Gastroesophageal sphincter (tissue), 4 donors: ENCODE results near the gene VSTM4. TPM values are rescaled to one million over a fixed set of nuclear protein-coding genes. Genes with fewer than 3 reads are reported as not detected.

Experiments
- ATAC-seq: fragments of 150-250 bp; one replicate; pipeline ENCODE4 v1.9.1; 2016; ENCODE audit warnings: mild to moderate bottlenecking, moderate library complexity
- H3K27ac ChIP-seq, 4 donors: fragments of 200-600 bp; sonication (generic) in 3 of 4; 1 replicate in 3 of 4; 2 replicates in 1 of 4; pipeline ENCODE4 v1.5.1; 2016 to 2019
- H3K27me3 ChIP-seq: fragments of 200-600 bp; sonication (generic); one replicate; pipeline ENCODE4 v1.5.1; 2019
- H3K36me3 ChIP-seq, 2 donors: fragments of 200-600 bp; sonication (generic); one replicate each; pipeline ENCODE4 v1.5.1; 2019; ENCODE audit warnings: control low read depth in 1 of 2
- H3K4me1 ChIP-seq, 3 donors: fragments of 200-600 bp; sonication (generic); 1 replicate in 2 of 3; 2 replicates in 1 of 3; pipeline ENCODE4 v1.5.1; 2016 to 2019; ENCODE audit warnings: control low read depth in 2 of 3
- H3K4me3 ChIP-seq, 2 donors: fragments of 200-600 bp; sonication (generic); one replicate each; pipeline ENCODE4 v1.5.1; 2019; ENCODE audit warnings: mild to moderate bottlenecking in 1 of 2, moderate library complexity in 1 of 2
- H3K9me3 ChIP-seq, 3 donors: fragments of 200-600 bp; sonication (generic); one replicate each; pipeline ENCODE4 v1.5.1; 2017 to 2019; ENCODE audit warnings: control low read depth in 2 of 3
- EP300 ChIP-seq: sonication (generic); formaldehyde crosslinking; IDR thresholded peaks from one replicate; pipeline ENCODE4 v1.6.1; 2017; ENCODE audit warnings: antibody characterized with exemption, mild to moderate bottlenecking
- POLR2A ChIP-seq, 2 donors: fragments of 450-650 bp; IDR thresholded peaks; one replicate each; pipeline ENCODE4 v1.6.1; 2017; ENCODE audit warnings: antibody characterized with exemption in 2 of 2, mild to moderate bottlenecking in 2 of 2, moderate library complexity in 1 of 2
- POLR2AphosphoS5 ChIP-seq: sonication (generic); formaldehyde crosslinking; IDR thresholded peaks from one replicate; pipeline ENCODE4 v1.6.1; 2017; ENCODE audit warnings: antibody characterized with exemption
- WGBS, 2 donors: methylation state at CpG; one replicate each; pipeline ENCODE4 v1.1.5; 2018; ENCODE audit warnings: low coverage in 1 of 2; 5-methylcytosine and 5-hydroxymethylcytosine counted together
- total RNA-seq, 4 donors: library from RNA; depleted of rRNA; stranded (reverse); fragments of >200 nt; gene quantifications; one replicate each; pipeline ENCODE4 v1.1.0, GENCODE V29; 2016
- TF ChIP-seq, protein P1 (sequence below), 4 experiments: fragments of 200-600 bp in 2 of 4; fragments of 450-650 bp in 2 of 4; sonication (generic) in 1 of 4; IDR thresholded peaks; one replicate each; pipeline ENCODE4 v1.5.1; 2017 to 2019; ENCODE audit warnings: antibody characterized with exemption in 4 of 4, mild to moderate bottlenecking in 2 of 4, moderate library complexity in 2 of 4

VSTM4 gene
- total RNA-seq, 4 donors from 2014 or later, result 11.4 to 25.1 (median 21.9) TPM

DNA sequence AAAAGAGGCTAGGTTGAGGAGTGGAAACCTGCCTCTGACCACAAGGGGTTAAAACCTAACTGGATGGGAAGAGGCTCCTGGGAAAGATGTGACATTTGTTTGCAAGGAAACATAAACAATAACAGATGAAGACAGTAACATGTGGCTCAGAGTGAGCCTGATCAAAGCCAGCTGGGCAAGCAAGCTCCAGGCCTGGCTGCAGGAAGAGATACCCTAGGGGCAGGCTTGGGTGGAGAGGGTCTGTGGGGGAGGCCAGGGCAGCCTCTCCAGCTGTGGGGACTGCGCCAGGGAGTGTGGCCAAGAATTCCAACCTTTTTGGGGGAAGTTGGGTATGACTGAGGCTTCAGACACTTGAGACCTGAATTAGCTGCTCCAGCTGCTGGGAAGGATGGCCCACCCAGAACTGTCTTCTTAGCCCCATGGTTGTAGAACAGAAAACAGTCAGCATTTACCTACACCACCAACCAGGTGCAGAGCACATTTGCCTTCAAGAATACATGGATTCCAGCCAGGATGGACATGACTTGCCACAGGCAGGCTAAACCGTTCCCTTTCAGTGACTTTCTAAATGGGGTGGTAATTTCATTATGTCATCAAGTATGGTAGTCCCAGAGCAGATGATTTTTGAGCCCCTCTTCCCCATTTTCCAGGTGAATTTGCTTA lies 28.9 kb upstream of the VSTM4 start:
- WGBS, 2 donors, result 49% methylated on average over 2 of the region's 2 CpGs; no CpG with 5 or more reads in 1 of the 2 donors
- Histone ChIP-seq H3K4me1 (peaks cover 0 to 21% (median 4%) of the 10 kb centered on the region in 3 donors), H3K36me3 (no peaks in the 10 kb centered on the region), H3K9me3 (peaks cover 0 to 20% (median 0%) of the 10 kb centered on the region in 3 donors), H3K27me3 (no peaks in the 10 kb centered on the region), H3K27ac (no peak overlapping the region), H3K4me3 (no peak overlapping the region)
- no peak for ATAC-seq
- TF ChIP-seq, protein P1, sequence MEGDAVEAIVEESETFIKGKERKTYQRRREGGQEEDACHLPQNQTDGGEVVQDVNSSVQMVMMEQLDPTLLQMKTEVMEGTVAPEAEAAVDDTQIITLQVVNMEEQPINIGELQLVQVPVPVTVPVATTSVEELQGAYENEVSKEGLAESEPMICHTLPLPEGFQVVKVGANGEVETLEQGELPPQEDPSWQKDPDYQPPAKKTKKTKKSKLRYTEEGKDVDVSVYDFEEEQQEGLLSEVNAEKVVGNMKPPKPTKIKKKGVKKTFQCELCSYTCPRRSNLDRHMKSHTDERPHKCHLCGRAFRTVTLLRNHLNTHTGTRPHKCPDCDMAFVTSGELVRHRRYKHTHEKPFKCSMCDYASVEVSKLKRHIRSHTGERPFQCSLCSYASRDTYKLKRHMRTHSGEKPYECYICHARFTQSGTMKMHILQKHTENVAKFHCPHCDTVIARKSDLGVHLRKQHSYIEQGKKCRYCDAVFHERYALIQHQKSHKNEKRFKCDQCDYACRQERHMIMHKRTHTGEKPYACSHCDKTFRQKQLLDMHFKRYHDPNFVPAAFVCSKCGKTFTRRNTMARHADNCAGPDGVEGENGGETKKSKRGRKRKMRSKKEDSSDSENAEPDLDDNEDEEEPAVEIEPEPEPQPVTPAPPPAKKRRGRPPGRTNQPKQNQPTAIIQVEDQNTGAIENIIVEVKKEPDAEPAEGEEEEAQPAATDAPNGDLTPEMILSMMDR (IDR thresholded peaks at IDR 0.05), result no peak
- TF ChIP-seq EP300 (no peak), POLR2AphosphoS5 (no peak), POLR2A (IDR thresholded peaks at IDR 0.05) (no peak)

DNA sequence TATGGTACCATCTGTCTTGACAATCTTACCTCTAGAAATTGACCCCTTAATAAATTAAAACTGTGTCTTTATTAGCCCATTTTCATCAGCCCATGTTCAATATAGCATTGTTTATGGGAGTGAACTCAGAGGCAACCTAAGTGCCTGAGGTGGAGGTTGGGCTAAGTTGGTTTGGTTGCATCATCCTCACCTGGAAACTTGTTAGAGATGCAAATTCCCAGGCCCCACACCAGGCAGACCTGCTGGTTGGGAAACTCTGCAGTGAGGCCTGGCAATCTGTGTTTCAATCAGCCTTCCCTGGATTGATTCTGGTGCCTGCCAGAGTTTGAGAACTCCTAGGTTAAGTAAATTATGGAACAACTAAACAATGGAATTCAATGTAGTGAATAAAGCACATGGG lies 27.9 kb upstream of the VSTM4 start:
- Histone ChIP-seq H3K4me3 (no peak overlapping the region), H3K27me3 (no peaks in the 10 kb centered on the region), H3K4me1 (peaks cover 0 to 30% (median 6%) of the 10 kb centered on the region in 3 donors), H3K9me3 (peaks cover 0 to 19% (median 0%) of the 10 kb centered on the region in 3 donors), H3K36me3 (no peaks in the 10 kb centered on the region), H3K27ac (no peak overlapping the region)
- ATAC-seq, result no peak
- no peak for TF ChIP-seq POLR2AphosphoS5
- TF ChIP-seq, protein P1 (IDR thresholded peaks at IDR 0.05), result no peak
- no peak for TF ChIP-seq EP300
- no peak for TF ChIP-seq POLR2A (IDR thresholded peaks at IDR 0.05)

DNA sequence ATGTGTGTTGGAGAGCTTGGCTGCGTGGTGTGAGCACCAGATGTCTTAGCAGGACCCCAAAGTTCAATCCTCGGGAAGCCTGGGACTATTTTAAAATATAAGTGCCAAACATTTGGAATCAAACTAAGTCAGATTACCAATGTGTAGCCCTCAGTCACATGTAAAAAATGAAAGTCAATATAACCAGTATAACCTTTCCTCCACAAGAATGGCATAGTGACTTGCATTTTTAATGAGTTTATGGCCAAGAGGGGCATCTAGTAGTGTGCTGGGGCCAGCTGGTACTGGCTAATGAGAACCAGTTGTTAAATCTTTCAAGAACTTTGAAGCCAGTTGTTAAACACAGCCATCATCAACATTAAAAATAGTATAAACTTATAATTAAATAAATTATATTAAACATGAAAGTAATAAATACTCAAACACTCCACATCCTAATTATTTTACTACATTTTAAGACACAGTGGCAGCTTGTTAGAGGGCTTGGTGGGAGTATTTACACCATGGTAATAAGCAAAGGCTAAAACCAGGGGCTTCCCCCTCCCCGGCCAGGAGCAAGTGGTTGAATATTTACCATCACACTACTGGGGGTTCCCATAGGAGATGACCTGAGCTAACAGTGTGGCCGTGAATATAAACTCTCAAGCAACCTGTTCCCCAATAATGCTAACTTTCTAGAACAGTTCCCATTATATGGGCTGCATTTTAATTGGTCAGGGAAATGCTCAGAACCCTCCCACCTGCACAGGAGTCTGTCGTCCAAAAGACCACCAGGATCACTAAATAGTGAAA lies 26.4 kb upstream of the VSTM4 start:
- Histone ChIP-seq H3K27ac (no peak overlapping the region), H3K27me3 (no peaks in the 10 kb centered on the region), H3K36me3 (no peaks in the 10 kb centered on the region), H3K4me1 (peaks cover 0 to 33% (median 6%) of the 10 kb centered on the region in 3 donors), H3K4me3 (no peak overlapping the region), H3K9me3 (peaks cover 0 to 3% (median 0%) of the 10 kb centered on the region in 3 donors)
- TF ChIP-seq POLR2AphosphoS5 (no peak), POLR2A (IDR thresholded peaks at IDR 0.05) (no peak)
- TF ChIP-seq, protein P1 (IDR thresholded peaks at IDR 0.05), result no peak
- ATAC-seq, result no peak
- 54 to 71% methylated on average over 4 of the region's 5 CpGs for WGBS, 2 donors

DNA sequence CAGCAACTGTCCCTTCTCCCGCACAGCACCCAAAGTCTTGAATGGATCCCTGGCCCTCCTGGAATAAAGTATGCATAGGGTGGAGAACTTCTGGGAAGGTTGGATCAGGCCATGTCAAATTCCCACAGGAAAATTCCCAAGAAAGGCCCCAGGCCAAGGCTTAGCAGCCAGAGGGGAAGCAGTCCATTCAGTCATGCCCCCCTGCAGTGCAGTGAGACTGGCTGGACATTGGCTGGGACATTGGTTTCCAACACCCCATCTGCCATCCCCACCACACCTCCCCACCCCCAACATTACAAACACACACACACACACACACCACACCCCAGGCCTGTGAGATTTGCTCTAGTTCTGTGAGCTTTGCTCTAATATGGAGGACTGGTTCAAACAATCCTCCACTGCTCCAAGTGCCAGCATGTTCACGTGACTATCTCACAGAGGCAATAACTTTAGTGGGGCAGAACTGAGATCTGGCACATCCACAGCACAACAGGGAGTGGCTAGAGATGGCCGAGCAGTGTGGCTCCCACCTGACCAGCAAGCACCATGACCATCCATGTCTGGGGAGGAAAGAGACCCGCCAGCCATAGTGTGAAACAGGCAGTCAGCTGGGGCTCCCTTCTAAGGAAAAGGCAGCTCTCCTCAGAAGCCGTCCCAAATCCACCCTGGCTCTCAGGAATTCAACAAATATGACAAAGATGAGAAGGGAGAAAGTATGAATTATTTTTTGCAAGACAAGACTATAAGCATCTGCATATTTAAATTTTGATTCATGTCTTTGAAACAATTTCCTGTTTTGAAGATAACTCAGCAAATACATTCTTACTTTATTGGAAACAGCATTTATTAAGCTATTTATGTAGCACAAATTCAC lies 25.2 kb upstream of the VSTM4 start:
- no peak for ATAC-seq
- no peak overlapping the region for H3K4me3 ChIP-seq
- no peaks in the 10 kb centered on the region for H3K9me3 ChIP-seq
- H3K4me1 ChIP-seq, result peaks cover 0 to 33% (median 6%) of the 10 kb centered on the region in 3 donors
- H3K27ac ChIP-seq, result peak overlapping the region in 1 of 4 donors; percentile 3
- no peaks in the 10 kb centered on the region for H3K27me3 ChIP-seq
- TF ChIP-seq POLR2A (IDR thresholded peaks at IDR 0.05) (no peak), EP300 (no peak), POLR2AphosphoS5 (no peak)
- TF ChIP-seq, protein P1 (IDR thresholded peaks at IDR 0.05), result no peak
- WGBS, 2 donors, result 38 to 83% methylated on average over 1 of the region's 5 CpGs
- no peaks in the 10 kb centered on the region for H3K36me3 ChIP-seq
